ENCODE data around the gene STAT3. TPM values are rescaled to one million over a fixed set of nuclear protein-coding genes. Genes with fewer than 3 reads are reported as not detected.
"Not testable (repeated sequence)": the region's sequence is repeated elsewhere in the genome, so short reads cannot be mapped to it uniquely, and the experiment has no call there.

The STAT3 gene
- total RNA-seq, 1 experiment from 2014 or later: 78.5 TPM

GRCh38 chr17:42409523-42410318 lies 21.5 kb upstream of the STAT3 start:
- DNase-seq (ENCODE audit: low spot score): peak; percentile 93

- DNase-seq (ENCODE audit: low spot score): no peak
Observed at GRCh38 chr17:42408061-42408460, 19.8 kb upstream of the STAT3 start.

- peak; percentile 85 for DNase-seq (ENCODE audit: low spot score)
Observed at GRCh38 chr17:42407289-42407836, 19.1 kb upstream of the STAT3 start.

- DNase-seq (ENCODE audit: low spot score): no peak
Observed at GRCh38 chr17:42406615-42407288, 18.5 kb upstream of the STAT3 start.

- DNase-seq (ENCODE audit: low spot score): no peak
Observed at GRCh38 chr17:42405963-42406495, 17.8 kb upstream of the STAT3 start.

DNA sequence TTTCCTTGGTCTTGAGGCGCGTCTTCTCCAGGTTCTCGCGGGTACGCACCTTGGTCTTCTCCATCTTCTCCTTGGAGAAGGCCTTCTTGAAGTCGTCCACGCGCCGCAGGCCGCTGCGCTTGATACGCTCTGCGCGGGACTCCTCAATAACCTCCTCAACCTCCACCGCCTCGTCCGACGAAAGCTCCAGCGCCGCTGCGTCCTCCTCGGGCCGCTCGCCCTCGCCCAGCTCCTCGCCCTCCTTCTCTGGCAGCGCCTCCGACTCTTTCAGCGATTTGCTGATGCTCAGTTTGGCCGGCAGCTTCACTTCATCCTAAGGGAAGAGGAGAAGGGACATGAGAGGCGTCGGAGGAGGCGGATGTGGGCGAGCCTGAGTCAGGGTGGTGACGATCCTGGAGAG lies 16.8 kb upstream of the STAT3 start:
- DNase-seq (ENCODE audit: low spot score): no peak

DNA sequence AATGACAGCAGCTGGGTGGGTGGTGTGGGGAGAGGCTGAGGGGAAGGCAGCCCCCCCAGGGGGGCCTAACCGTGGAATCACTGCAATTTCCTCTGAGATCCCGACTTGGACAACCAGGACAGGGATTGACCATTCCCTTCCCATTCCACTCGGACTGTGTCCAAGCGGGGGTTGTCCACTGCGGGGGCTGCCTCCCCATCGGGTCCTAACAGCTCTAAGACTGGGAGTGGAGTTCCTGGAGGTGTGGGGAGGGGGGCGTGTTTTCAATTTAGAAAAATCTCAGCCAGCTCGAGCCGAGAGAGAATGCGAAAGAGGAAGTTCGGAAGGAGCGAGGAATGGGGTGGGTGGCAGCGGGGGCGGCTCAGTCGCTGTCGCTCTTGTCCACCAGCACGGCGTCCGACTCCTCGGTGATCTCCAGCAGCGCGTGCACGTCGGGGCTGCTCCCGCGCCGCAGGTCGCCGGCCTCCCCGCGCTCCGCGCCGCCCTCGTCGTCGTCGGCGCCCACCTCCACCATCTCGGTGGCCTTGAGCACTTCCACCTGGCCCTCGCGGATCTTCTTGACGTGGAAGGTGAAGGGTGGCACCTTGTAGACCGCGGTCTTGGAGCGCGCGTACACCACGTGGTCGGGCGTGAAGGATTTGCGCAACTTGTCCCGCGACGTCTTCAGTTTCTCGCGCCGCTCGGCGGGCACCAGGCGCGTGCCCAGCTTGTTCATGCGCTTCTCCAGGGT lies 16.2 kb upstream of the STAT3 start:
- no peak for DNase-seq (ENCODE audit: low spot score)

DNA sequence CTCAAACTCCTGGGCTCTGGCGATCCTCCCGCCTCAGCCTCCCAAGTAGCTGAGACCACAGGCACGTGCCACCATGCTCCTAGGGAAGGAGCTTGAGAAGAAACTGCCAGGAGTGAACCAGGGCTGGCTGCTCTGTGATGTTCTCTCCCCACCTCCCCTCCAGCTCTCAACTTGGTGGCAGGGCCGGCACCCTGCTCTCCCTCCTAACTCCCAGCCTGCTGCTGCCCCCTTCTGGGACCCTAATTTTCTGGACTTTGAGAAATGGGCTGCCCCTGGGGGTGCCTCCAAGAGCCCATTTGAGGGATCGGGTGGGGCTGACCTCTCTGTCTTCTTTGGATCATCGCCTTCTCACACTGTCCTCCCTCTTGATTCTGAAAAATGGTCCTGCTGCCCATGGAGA lies 14.9 kb upstream of the STAT3 start:
- no peak for DNase-seq (ENCODE audit: low spot score)

GRCh38 chr17:42402117-42402516 lies 13.9 kb upstream of the STAT3 start:
- DNase-seq (ENCODE audit: low spot score): no peak

GRCh38 chr17:42400844-42401375 lies 12.7 kb upstream of the STAT3 start:
- not testable (repeated sequence) for DNase-seq (ENCODE audit: low spot score)

DNA sequence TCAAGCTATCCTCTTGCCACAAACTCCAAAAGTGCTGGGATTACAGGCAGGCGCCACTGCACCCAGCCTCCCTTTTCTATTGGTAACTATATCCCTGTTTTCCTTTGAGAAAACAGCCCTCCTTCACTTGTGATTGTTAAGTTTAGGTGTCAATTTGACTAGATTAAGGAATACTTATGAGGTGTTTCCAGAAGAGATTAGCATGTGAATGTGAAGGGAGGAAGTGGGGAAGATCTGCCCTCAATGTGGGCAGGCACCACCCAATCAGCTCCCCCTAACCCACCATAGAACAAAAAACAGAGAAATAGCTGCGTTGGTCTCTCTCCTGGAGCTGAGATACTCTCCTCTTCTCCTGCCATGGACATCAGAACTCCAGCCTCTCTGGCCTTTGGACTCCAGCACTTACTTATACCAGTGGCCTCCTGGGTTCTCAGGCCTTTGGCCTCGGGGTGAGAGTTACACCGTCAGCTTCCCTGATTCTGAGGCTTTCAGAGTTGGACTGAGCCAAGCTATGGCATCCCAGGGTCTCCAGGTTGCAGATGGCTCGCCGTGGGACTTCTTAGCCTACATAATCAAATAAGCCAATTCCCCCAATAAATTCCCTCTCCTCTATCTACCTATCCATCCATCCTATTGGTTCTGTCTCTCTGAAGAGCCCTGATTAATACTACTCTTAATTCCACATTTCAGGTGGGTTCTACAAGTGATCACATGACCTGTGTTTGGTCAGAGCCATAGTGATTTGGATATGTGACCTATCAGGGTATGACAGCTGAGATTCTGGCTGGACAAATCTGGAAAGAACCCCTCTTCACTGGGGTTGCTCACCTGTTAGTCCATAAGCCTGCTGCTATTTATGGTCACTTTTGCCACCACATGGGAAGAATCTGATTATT lies 12.0 kb upstream of the STAT3 start:
- no peak for DNase-seq (ENCODE audit: low spot score)

DNA sequence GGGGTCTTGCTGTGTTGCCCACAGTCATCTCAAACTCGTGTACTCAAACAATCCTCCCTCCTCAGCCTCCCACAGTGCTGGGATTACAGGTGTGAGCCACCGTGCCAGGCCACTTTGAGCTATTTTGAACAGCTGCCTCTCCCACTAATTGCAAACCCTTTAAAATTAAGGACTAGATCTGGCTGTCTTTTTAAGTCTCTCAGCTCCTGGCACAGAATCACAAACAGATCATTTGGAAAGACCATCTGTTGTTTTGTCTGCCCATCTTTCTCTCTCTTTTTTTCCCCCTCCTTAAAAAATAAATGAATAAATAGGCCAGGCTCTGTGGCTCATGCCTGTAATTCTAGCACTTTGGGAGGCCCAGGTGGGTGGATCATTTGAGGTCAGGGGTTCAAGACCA lies 10.9 kb upstream of the STAT3 start:
- no peak for DNase-seq (ENCODE audit: low spot score)

- not testable (repeated sequence) for DNase-seq (ENCODE audit: low spot score)
Observed at GRCh38 chr17:42395601-42396000, 7.4 kb upstream of the STAT3 start.

DNA sequence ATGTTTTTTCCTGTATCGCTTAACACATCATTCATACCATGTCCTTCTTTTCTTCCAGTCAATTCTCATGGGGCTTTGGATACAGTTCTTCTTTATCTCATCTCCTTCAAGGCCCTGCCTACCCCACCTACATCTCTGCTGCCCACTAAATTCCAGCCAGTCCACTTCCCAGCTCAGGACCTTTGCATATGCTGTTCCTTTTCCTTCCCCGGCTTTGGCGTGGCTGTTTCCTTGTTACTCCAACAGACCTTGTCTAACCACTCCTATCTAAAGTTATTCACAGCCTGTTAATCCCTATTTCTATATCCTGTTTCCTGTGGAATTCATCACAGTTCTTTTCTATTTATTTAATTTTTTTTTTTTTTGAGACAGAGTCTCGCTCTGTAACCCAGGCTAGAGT lies 6.6 kb upstream of the STAT3 start:
- no peak for DNase-seq (ENCODE audit: low spot score)

- DNase-seq (ENCODE audit: low spot score): no peak
Observed at GRCh38 chr17:42392692-42393415, 4.6 kb upstream of the STAT3 start.

DNA sequence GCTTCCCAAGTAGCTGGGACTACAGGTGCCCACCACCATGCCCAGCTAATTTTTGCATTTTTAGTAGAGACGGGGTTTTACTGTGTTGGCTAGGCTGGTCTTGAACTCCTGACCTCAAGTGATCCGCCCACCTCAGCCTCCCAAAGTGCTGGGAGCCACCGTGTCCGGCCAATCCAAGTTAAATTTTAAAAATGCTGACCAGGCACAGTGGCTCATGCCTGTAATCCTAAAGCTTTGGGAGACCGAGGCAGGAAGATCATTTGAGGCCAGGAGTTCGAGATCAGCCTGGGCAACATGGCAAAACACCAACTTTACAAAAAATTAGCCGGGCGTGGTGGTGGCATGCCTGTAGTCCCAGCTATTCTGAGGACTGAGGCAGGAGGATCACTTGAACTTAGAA lies 3.2 kb upstream of the STAT3 start:
- not testable (repeated sequence) for DNase-seq (ENCODE audit: low spot score)

DNA sequence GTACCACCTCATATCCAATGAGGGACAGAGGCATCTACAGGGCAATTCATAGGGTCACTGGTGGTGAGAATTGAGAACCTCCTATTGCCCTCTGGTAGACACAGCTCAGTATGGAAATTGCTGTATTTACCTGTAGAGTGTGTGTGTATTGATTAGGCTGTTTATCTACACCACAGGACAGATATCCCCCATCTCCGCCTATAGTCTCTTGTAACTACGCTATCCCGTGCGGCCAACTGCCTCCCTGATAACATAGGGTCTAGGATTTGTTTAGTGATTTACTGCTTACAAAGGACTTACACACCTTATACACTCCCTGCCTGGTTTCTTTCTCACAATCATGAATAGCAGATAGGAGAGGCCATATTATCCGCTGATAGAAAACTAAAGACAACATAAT lies 1.7 kb upstream of the STAT3 start:
- no peak for DNase-seq (ENCODE audit: low spot score)

GRCh38 chr17:42389135-42389417 lies 834 bp upstream of the STAT3 start:
- no peak for DNase-seq (ENCODE audit: low spot score)

DNA sequence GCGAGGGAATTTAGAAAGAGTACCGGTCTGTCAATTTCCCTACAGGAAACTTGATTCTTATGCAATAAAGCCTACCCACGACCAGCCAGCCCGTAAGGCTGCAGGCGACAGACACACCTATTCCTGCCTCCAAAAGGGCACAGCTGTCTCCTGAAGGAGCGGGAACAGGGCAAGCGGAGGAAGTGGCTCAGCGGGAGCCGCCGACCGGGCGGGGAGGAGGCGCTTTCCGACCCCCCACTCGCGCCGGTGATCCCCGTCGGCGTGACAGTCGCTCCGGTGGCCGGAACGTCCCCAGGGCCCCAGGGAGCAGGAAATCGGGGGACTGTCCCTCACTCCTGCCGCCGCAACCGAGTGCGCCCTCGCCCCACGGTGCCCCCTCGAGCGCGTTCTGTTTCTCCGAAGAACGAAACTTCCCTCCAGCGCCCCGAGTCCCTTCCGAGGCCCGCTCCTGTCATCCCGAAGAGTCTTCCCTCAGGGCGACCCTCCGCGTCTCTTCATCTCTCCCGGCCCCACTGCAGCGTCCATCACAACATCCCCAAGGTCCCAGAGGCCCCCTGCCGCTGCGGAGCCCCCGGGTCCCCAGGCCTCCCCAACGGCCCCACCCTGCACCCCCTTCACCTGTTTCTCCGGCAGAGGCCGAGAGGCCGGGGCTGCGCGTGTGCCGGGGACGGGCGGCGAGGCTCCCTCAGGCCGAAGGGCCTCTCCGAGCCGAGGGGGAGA lies 421 bp downstream of the STAT3 start:
- peak; percentile 55 for DNase-seq (ENCODE audit: low spot score)

Data from A172 (cell line).